Measurements from ENCODE around the gene DYNLL1.

- TF ChIP-seq CTCF (IDR thresholded peaks at IDR 0.05), result no peak
- TF ChIP-seq EP300 (IDR thresholded peaks at IDR 0.05), result no peak
- no peak for TF ChIP-seq POLR2A (IDR thresholded peaks at IDR 0.05)
- no peak for TF ChIP-seq POLR2AphosphoS5 (IDR thresholded peaks at IDR 0.05)
These were observed 18.1 kb downstream of the DYNLL1 start for GRCh38 chr12:120514002-120514401.

All from suprapubic skin (tissue), 4 donors.